Measurements from ENCODE around the gene MACROD2. TPM values are rescaled to one million over a fixed set of nuclear protein-coding genes. Genes with fewer than 3 reads are reported as not detected.

The MACROD2 gene
- total RNA-seq, 1 experiment from 2014 or later = 3.7 TPM

GRCh38 chr20:15494851-15495250 lies 1499.5 kb downstream of the MACROD2 start:
- H3K4me1 ChIP-seq (ENCODE audit: control insufficient read depth in 1 of 2, insufficient read depth in 2 of 2, low read length in 2 of 2) = no peaks in the 10 kb centered on the region
- ATAC-seq (no peak), DNase-seq (ENCODE audit: low read depth, low spot score) (no peak)
- no peaks in the 10 kb centered on the region for H3K36me3 ChIP-seq (ENCODE audit: control insufficient read depth in 1 of 2, insufficient read depth in 2 of 2, low read length in 2 of 2)
- ChIA-PET RAD21 (ENCODE audit: low non-redundant PET in 1 of 2, low total read pairs in 2 of 2, uncharacterized antibody in 2 of 2, unreplicated experiment in 2 of 2) (no interaction called here), CTCF (no interaction called here), POLR2A (no interaction called here)
- no TSS peak for BruUV-seq (replicated peaks)
- H3K79me2 ChIP-seq (ENCODE audit: insufficient read depth, low read length) = no peaks in the 10 kb centered on the region
- peaks cover 0 to 12% of the 10 kb centered on the region in 2 experiments; a peak in 2 of 4 replicates for H3K9me3 ChIP-seq (ENCODE audit: control insufficient read depth in 1 of 2, insufficient read depth in 1 of 2, low read depth in 1 of 2, low read length in 2 of 2)
- no peak overlapping the region for H2AFZ ChIP-seq (ENCODE audit: low read depth, low read length, poor library complexity, severe bottlenecking)
- H3K27ac ChIP-seq (ENCODE audit: low read depth, low read length) = no peak overlapping the region
- H3K4me3 ChIP-seq (replicated peaks in 1 of 2; ENCODE audit: low read depth in 1 of 2, low read length in 2 of 2) = no peak overlapping the region
- intact Hi-C loops (cut with micrococcal nuclease) = no loop called here
- no peaks in the 10 kb centered on the region for H3K9me2 ChIP-seq (ENCODE audit: insufficient read depth)
- no peak overlapping the region for H3K4me2 ChIP-seq (ENCODE audit: low read length)
- H3K9ac ChIP-seq (ENCODE audit: low read length) = no peak overlapping the region
- TF ChIP-seq EZH2 (IDR thresholded peaks at IDR 0.05) (no peak), FOSL1 (IDR thresholded peaks at IDR 0.05; ENCODE audit: low read depth) (no peak), SRF (IDR thresholded peaks at IDR 0.05; ENCODE audit: low read depth) (no peak), SP1 (IDR thresholded peaks at IDR 0.05; ENCODE audit: low read depth) (no peak), ATF3 (IDR thresholded peaks at IDR 0.05) (no peak), JUND (IDR thresholded peaks at IDR 0.05) (no peak), CBX3 (IDR thresholded peaks at IDR 0.05; ENCODE audit: low read depth) (no peak), ELF1 (IDR thresholded peaks at IDR 0.05; ENCODE audit: borderline replicate concordance, low read depth) (no peak), ZFX (IDR thresholded peaks at IDR 0.05) (no peak), POLR2AphosphoS5 (IDR thresholded peaks at IDR 0.05; ENCODE audit: low read depth, low read length) (no peak), SIN3A (IDR thresholded peaks at IDR 0.05; ENCODE audit: low read depth) (no peak), ZNF274 (IDR thresholded peaks at IDR 0.05; ENCODE audit: low read depth, low read length) (no peak), CEBPB (IDR thresholded peaks at IDR 0.05; ENCODE audit: low read depth) (no peak), TCF7L2 (IDR thresholded peaks at IDR 0.05; ENCODE audit: borderline replicate concordance, extremely low read depth, insufficient read depth, insufficient read length) (no peak), MAX (IDR thresholded peaks at IDR 0.05) (no peak), POLR2A (IDR thresholded peaks at IDR 0.05; ENCODE audit: borderline replicate concordance, extremely low read depth, insufficient read depth, insufficient read length) (no peak), EGR1 (IDR thresholded peaks at IDR 0.05; ENCODE audit: low read depth) (no peak)
- H4K20me1 ChIP-seq (ENCODE audit: insufficient read depth) = no peaks in the 10 kb centered on the region
- no peaks in the 10 kb centered on the region for H3K27me3 ChIP-seq (ENCODE audit: insufficient read depth, low read length)

All from HCT116 (cell line).